ENCODE measurements around the gene TYK2.

- no peak for TF ChIP-seq CTCF (optimal IDR thresholded peaks at IDR 0.05 in 1 of 3, IDR thresholded peaks at IDR 0.05 in 1 of 3, conservative IDR thresholded peaks at IDR 0.05 in 1 of 3; ENCODE audit: extremely low read depth in 1 of 3, insufficient read depth in 2 of 3, low read length in 3 of 3)
- TF ChIP-seq EZH2 (IDR thresholded peaks at IDR 0.05; ENCODE audit: low read length): no peak
Observed at GRCh38 chr19:10422046-10422461, 41.7 kb upstream of the TYK2 start.

Measured in keratinocyte (primary cell).